ENCODE results near the gene KCTD15. TPM values are rescaled to one million over a fixed set of nuclear protein-coding genes. Genes with fewer than 3 reads are reported as not detected.

Gene KCTD15
- polyA plus RNA-seq, 3 donors = 38.2 to 41.9 (median 39.7) TPM

DNA sequence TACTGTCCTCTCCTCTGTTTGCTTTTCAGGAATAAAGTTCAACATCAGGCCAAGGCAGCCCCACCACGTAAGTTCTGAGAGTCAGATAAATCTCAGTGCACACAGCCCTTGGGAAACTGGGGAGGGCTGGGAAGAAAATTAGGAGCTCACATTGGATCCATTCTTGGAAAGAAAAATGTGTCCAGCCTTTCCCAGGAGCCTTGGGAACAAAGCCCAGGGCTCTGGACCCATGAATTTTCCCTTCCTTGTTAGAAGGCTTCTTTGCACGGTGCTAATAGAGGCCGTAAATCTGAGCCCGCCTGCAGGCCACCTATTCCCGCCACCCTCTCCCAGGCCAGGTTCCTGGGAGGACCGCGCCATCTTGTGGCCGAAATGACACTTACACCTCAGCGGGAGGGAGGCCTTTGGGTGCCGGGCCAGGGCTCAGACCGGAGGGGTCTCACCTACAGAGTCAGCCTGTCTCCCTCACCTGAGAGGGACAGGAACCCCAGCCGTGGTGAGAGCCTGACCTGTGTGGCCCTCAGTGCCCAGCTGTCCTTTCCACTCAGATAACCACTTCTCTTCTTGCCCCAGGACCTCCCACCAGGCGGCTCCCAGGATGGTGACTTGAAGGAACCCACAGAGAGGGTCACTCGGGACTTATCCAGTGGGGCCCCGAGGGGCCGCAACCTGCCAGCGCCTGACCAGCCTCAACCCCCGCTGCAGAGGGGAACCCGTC lies 25.1 kb upstream of the KCTD15 start:
- DNase-seq (ENCODE audit: low read depth in 3 of 3, low spot score in 2 of 3) = peak in 1 of 3 donors; percentile 45

DNA sequence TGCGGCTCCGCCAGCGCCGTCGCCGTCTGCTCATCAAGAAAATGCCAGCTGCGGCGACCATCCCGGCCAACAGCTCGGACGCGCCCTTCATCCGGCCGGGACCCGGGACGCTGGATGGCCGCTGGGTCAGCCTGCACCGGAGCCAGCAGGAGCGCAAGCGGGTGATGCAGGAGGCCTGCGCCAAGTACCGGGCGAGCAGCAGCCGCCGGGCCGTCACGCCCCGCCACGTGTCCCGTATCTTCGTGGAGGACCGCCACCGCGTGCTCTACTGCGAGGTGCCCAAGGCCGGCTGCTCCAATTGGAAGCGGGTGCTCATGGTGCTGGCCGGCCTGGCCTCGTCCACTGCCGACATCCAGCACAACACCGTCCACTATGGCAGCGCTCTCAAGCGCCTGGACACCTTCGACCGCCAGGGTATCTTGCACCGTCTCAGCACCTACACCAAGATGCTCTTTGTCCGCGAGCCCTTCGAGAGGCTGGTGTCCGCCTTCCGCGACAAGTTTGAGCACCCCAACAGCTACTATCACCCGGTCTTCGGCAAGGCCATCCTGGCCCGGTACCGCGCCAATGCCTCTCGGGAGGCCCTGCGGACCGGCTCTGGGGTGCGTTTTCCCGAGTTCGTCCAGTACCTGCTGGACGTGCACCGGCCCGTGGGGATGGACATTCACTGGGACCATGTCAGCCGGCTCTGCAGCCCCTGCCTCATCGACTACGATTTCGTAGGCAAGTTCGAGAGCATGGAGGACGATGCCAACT lies 24.4 kb upstream of the KCTD15 start:
- no peak for DNase-seq (ENCODE audit: low read depth in 3 of 3, low spot score in 2 of 3)

DNA sequence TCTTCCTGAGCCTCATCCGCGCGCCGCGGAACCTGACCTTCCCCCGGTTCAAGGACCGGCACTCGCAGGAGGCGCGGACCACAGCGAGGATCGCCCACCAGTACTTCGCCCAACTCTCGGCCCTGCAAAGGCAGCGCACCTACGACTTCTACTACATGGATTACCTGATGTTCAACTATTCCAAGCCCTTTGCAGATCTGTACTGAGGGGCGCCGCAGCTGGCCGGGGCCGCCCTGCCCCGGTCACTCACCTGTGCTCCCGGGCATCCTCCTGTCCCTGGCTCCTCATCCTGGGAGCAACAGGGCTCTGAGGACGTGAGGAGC lies 23.9 kb upstream of the KCTD15 start:
- DNase-seq (ENCODE audit: low read depth in 3 of 3, low spot score in 2 of 3) = no peak

DNA sequence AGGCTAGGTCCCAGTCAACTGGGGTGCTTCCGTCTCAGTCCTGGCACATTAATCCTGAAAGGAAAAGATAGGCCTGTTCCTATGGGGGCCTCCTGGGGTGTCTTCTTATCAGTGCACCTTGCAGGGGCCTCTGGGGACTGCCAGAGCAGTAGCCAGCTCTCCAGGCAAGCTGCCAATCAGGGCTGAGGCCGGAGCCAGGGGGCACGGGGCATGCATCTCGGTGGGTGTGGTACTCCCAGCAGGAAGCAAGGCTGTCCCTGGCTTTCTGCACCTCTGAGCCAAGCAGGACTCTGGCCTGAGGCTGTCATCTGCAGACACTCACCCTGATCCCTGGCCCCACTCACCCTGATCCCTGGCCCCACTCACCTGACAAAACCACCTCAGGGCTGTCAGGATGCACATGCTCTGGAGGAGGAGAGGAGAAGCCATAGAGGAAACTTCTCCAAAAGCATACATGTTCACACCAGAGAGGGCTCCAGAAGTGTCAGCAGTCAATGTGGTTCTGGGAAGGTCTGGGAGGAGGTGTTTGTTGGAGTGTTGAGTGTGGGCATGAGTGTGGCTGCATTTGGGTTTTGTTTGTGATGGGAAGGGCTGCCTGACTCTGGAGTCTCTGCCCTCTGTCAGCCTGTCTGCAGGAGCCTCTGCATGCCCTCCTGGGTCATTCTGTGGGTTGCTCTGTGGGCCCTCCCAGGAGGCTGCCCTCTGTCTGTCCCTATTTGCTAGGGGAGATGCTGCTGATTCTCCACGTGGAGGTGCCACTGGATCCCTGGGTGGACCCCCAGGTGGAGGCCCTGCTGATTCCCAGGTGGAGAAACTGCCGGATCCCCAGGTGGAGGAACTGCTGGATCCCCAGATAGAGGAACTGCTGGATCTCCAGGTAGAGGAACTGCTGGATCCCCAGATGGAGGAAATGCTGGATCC lies 22.7 kb upstream of the KCTD15 start:
- no peak for DNase-seq (ENCODE audit: low read depth in 3 of 3, low spot score in 2 of 3)

DNA sequence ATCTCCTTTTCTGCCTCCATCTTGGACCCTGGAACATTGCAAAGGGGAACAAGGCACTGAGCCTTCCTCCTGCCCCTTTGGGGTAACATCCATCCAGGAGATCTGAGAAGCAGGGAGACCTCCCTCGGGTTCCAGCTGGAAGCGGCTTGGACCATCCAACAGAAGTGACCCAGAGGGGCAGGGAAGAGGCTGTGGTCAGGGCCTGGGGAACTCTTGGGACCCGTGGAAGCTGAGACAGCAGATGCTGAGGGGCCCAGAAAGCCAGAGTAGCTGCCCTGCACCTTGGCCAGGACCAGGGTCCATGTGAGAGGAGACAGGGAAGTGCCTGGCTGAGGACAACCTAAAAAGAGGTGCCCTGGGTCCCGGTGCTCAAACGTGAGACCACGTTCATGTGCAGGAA lies 21.9 kb upstream of the KCTD15 start:
- no peak for DNase-seq (ENCODE audit: low read depth in 3 of 3, low spot score in 2 of 3)

- DNase-seq (ENCODE audit: low read depth in 3 of 3, low spot score in 2 of 3) = no peak
These were observed 20.8 kb upstream of the KCTD15 start for GRCh38 chr19:33775731-33776487.

DNA sequence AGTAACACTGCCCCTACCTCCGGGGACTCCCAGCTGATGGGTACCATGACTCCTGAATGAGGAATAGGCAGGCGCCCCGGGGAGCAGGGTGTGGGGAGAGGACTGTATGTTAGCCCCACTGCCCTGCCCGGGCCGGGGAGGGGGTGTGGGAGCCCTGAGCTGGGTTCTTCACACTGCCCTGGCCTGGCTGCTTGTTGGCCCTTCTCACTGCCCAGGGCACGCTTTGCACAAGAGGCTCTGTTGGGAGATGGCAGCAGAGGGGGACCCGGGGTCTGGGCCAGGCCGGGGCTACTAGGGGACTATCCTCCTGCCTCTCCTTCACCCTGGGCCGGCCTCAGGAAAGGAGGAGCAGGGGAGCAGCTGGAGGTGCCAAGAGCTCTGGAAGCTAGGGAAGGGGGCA lies 19.3 kb upstream of the KCTD15 start:
- no peak for DNase-seq (ENCODE audit: low read depth in 3 of 3, low spot score in 2 of 3)

GRCh38 chr19:33777753-33778088 lies 18.9 kb upstream of the KCTD15 start:
- DNase-seq (ENCODE audit: low read depth in 3 of 3, low spot score in 2 of 3) = no peak

DNA sequence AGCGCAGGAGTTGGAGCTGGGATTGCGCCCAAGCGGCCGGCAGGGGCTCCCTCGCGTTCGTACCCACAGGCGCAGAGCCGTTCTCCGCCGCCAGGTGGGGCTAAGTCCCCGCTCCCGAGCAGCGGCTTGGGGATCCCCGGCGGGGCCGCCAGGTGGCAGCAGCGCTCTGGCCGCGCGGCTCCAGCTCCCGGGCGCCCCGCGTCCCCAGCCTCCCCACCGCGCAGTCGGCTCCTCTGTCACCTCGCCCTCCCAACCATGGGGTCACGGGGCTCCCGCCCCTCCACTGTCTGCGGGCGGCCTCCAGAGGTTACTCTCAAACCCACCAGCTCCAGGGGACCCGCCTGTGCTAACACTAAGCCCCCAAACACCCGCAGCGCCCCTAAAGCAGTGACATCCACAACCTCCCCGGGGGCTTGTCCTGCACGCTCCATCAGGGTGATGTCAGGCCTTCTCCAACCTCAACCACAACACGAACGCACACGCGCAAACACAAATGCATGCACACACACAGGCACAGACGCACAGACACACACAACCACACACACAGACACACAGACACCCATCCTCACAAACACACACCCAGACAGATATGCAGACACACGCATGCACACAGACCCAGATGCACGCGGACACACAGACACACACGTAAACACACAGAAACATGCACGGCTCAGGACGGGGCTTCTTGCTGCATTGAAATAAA lies 18.4 kb upstream of the KCTD15 start:
- peak in 1 of 3 donors; percentile 51 for DNase-seq (ENCODE audit: low read depth in 3 of 3, low spot score in 2 of 3)

- DNase-seq (ENCODE audit: low read depth in 3 of 3, low spot score in 2 of 3) = no peak
These were observed 16.8 kb upstream of the KCTD15 start for GRCh38 chr19:33779849-33780248.

DNA sequence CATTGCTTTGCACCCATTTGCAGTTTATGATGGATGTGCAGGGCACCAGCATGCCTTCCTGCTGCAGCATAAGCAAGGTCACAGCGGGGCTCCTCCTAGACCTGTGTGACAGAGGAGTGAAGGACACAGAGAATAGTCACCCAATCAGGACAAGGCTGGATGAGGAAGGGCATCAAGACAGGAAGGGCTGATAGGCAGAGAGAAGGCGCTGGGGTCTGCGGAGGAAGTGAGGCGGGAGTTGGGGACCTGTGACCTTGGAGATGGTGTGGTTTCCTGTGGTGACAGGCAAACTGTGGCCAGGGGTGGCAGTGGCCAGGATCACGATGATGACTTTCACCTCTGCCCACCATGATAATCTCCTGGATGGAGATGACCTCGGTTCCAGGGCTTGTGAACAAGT lies 16.4 kb upstream of the KCTD15 start:
- no peak for DNase-seq (ENCODE audit: low read depth in 3 of 3, low spot score in 2 of 3)

- no peak for DNase-seq (ENCODE audit: low read depth in 3 of 3, low spot score in 2 of 3)
These were observed 15.9 kb upstream of the KCTD15 start for GRCh38 chr19:33780746-33781145.

DNA sequence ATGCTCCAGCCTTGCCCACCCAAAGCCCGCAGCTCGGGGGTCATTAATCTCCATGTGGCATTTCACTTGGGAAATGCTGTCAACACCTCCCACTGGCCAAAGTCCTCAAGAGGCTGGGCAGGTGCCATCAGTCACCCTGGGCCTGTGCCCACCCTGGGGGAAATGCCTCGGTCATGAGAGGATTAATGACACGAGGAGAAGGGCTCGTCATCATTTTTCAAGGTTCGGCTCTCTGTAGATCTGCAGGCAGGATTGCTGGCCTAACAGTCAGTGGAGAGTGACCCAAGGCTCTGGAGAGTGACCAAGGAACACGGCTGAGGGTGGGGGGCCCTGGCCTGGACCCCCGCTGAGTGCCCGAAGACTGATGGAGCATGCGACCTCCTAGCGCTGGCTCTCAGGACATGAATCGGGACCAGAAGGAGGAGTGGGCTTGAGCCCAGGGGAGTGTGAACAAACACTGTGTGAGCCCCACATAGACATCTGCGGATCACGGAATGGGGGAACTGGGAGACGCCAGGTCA lies 15.2 kb upstream of the KCTD15 start:
- DNase-seq (ENCODE audit: low read depth in 3 of 3, low spot score in 2 of 3) = no peak

- no peak for DNase-seq (ENCODE audit: low read depth in 3 of 3, low spot score in 2 of 3)
These were observed 14.7 kb upstream of the KCTD15 start for GRCh38 chr19:33781996-33782395.

GRCh38 chr19:33784432-33784831 lies 12.2 kb upstream of the KCTD15 start:
- no peak for DNase-seq (ENCODE audit: low read depth in 3 of 3, low spot score in 2 of 3)

GRCh38 chr19:33785795-33786194 lies 10.9 kb upstream of the KCTD15 start:
- no peak for DNase-seq (ENCODE audit: low read depth in 3 of 3, low spot score in 2 of 3)

- DNase-seq (ENCODE audit: low read depth in 3 of 3, low spot score in 2 of 3) = no peak
These were observed 8.0 kb upstream of the KCTD15 start for GRCh38 chr19:33788676-33789075.

DNA sequence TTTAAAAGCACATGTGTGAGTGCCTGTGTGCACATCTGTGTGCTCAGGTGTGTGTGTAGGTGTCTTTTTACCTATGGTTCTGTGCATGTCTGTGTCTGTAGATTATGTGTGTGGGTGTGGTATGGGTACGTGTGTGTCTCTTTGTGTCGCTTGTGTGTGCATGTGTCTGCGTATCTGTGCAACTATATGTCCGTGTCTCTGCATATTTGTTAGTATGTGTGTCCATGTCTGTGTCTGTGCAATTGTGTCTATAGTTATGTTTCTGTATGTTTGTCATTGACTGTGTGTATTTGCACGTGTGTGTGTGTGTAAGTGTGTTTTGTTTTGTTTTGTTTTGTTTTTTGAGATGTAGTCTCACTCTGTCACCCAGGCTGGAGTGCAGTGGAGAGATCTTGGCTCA lies 7.3 kb upstream of the KCTD15 start:
- DNase-seq (ENCODE audit: low read depth in 3 of 3, low spot score in 2 of 3) = no peak

GRCh38 chr19:33794683-33795369 lies 1.8 kb upstream of the KCTD15 start:
- DNase-seq (ENCODE audit: low read depth in 3 of 3, low spot score in 2 of 3) = no peak
